Measurements from ENCODE around the gene NALCN. TPM values are rescaled to one million over a fixed set of nuclear protein-coding genes. Genes with fewer than 3 reads are reported as not detected.

The NALCN gene
- total RNA-seq, 2 donors from 2014 or later = 26.9 to 28.6 TPM

DNA sequence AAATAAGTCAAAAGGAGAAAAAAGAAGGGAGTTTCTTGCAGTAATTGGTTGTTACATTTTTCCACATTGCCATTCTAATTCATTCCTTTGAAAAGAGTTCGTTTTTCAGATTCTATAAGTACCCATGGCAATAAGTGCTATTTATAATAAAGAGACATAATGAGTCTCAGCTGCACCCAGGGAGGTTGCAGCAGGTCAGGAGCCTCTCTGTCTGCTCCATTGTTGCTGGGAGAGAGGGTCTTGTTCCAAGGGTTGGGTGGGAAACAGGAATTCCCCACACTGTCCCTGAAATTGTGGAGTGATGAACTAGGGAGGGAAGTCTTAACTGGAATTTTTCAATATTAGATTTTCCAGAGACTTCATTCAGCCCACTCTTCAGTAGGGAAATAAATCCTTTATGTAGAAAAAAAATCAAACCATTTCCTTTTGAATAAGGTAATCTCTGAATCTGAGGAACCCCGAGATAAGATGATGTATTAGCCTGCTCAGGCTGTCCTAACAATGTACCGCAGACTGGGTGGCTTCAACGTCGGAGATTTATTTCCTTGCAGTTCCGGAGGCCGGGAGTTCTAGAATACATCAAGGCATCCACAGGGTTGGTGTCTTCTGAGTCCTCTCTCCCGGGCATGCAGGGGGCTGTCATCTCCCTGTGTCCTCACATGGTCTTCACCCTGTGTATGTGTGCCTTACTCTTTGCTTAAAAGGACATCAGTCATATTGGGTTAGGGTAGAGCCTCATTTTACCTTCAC lies 399.0 kb downstream of the NALCN start:
- no peak overlapping the region for H3K27ac ChIP-seq
- ATAC-seq (ENCODE audit: insufficient number of reproducible peaks, low FRiP score, low read depth) (no peak), DNase-seq (ENCODE audit: low spot score) (no peak)
- H3K9me3 ChIP-seq = no peaks in the 10 kb centered on the region
- H3K27me3 ChIP-seq (replicated peaks; ENCODE audit: insufficient read depth) = no peaks in the 10 kb centered on the region
- H3K4me1 ChIP-seq (ENCODE audit: control insufficient read depth in 1 of 2, low read depth in 2 of 2) = no peaks in the 10 kb centered on the region
- no peak overlapping the region for H3K4me3 ChIP-seq
- H3K36me3 ChIP-seq = no peaks in the 10 kb centered on the region
- TF ChIP-seq, protein P1, sequence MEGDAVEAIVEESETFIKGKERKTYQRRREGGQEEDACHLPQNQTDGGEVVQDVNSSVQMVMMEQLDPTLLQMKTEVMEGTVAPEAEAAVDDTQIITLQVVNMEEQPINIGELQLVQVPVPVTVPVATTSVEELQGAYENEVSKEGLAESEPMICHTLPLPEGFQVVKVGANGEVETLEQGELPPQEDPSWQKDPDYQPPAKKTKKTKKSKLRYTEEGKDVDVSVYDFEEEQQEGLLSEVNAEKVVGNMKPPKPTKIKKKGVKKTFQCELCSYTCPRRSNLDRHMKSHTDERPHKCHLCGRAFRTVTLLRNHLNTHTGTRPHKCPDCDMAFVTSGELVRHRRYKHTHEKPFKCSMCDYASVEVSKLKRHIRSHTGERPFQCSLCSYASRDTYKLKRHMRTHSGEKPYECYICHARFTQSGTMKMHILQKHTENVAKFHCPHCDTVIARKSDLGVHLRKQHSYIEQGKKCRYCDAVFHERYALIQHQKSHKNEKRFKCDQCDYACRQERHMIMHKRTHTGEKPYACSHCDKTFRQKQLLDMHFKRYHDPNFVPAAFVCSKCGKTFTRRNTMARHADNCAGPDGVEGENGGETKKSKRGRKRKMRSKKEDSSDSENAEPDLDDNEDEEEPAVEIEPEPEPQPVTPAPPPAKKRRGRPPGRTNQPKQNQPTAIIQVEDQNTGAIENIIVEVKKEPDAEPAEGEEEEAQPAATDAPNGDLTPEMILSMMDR (IDR thresholded peaks at IDR 0.05) = no peak

DNA sequence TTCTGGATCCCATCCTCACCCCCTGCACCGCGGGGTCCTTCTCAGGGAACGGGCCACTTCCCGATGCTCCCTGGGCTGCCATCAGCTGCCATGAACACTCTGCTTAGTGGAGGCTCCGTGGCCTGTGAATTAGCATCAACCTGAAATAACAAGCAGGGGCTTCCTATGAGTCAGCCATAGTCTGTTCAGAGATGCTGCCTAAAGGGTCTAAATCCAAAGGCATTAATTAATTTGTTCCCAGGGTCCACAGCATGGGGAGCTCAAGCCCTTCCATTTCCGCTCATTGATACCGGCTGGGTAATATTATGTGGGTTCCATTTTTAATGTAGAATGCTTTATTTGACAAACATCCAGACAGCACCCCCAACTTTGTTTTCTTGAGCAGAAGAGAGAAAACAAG lies 399.8 kb downstream of the NALCN start:
- H3K9me3 ChIP-seq = no peaks in the 10 kb centered on the region
- H3K27me3 ChIP-seq (replicated peaks; ENCODE audit: insufficient read depth) = no peaks in the 10 kb centered on the region
- no peak overlapping the region for H3K27ac ChIP-seq
- ATAC-seq (ENCODE audit: insufficient number of reproducible peaks, low FRiP score, low read depth) (no peak), DNase-seq (ENCODE audit: low spot score) (no peak)
- H3K4me1 ChIP-seq (ENCODE audit: control insufficient read depth in 1 of 2, low read depth in 2 of 2) = no peaks in the 10 kb centered on the region
- H3K4me3 ChIP-seq = no peak overlapping the region
- TF ChIP-seq, protein P1 (IDR thresholded peaks at IDR 0.05) = no peak
- H3K36me3 ChIP-seq = no peaks in the 10 kb centered on the region

DNA sequence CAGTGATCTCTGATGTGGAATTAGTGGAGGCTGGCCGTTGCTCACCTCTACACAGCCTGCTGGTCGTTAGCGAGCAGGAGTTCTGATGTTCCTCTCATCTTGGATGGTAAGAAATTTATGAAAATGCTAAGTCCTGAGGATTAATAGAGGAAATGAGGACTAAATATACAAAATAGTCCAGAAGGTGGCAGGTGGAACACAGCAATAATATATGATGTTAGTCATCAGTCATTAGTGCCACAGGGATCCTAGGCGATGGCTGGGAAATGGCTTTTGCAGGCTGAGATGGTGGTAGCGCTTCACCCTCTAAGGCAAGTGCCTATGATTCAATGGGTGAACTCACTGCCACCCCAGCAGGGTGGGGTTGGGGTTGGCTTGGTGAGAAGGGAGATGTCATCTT lies 403.1 kb downstream of the NALCN start:
- Histone ChIP-seq H3K36me3 (no peaks in the 10 kb centered on the region), H3K27ac (no peak overlapping the region), H3K4me3 (no peak overlapping the region), H3K27me3 (replicated peaks; ENCODE audit: insufficient read depth) (no peaks in the 10 kb centered on the region), H3K4me1 (ENCODE audit: control insufficient read depth in 1 of 2, low read depth in 2 of 2) (no peaks in the 10 kb centered on the region), H3K9me3 (no peaks in the 10 kb centered on the region)
- TF ChIP-seq, protein P1 (IDR thresholded peaks at IDR 0.05) = no peak
- DNase-seq (ENCODE audit: low spot score) (no peak), ATAC-seq (ENCODE audit: insufficient number of reproducible peaks, low FRiP score, low read depth) (no peak)

DNA sequence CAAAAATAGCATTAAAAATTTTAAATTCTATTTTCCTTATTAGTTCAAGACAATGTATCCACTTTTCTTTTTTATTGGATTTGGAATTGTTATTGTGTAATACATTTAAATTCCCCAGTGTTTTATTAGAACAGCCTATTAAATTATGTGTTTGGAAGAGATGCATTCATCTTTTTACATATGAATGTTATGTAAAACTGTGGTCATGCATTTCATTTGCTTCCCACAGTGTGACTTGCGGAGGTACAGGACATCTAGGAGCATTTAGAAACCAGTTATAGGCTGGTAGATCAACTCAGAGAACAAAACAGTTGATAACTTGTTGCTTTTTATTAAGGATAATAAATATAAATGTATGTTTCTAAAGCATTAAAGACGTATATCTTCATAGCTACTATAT lies 406.2 kb downstream of the NALCN start:
- ATAC-seq (ENCODE audit: insufficient number of reproducible peaks, low FRiP score, low read depth) = no peak
- TF ChIP-seq, protein P1 (IDR thresholded peaks at IDR 0.05) = no peak
- H3K27ac ChIP-seq = no peak overlapping the region

DNA sequence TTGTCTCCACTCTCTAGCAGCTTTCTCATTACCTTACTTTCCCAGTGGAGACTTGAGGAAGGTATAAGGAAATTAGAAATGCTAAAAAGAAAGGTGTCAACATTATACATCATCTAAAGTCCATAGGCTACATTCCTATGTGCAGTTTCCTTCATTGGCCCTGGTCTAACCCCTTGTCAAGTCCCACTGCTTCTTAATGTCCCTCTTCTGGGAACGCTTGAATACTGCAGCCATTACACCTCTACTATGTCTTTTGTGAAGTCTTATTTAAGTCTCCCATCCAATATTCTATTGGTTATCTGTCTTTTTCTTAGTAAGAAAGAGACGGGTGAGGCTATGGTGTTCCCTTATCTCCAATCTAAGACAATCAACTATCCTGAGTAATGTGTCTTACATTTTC lies 409.1 kb downstream of the NALCN start:
- Histone ChIP-seq H3K36me3 (no peaks in the 10 kb centered on the region), H3K4me1 (ENCODE audit: control insufficient read depth in 1 of 2, low read depth in 2 of 2) (no peaks in the 10 kb centered on the region), H3K27me3 (replicated peaks; ENCODE audit: insufficient read depth) (no peaks in the 10 kb centered on the region), H3K4me3 (no peak overlapping the region), H3K27ac (no peak overlapping the region), H3K9me3 (no peaks in the 10 kb centered on the region)
- no peak for DNase-seq (ENCODE audit: low spot score)
- TF ChIP-seq, protein P1 (IDR thresholded peaks at IDR 0.05) = no peak
- no peak for ATAC-seq (ENCODE audit: insufficient number of reproducible peaks, low FRiP score, low read depth)

More for the DNA sequence above, 406.2 kb downstream of the NALCN start:
- Histone ChIP-seq H3K4me3 (no peak overlapping the region), H3K4me1 (ENCODE audit: control insufficient read depth in 1 of 2, low read depth in 2 of 2) (no peaks in the 10 kb centered on the region), H3K9me3 (no peaks in the 10 kb centered on the region), H3K36me3 (no peaks in the 10 kb centered on the region), H3K27me3 (replicated peaks; ENCODE audit: insufficient read depth) (no peaks in the 10 kb centered on the region)
- DNase-seq (ENCODE audit: low spot score) = no peak

Other genes with a start within 250 kb of the NALCN start
- gene ITGBL1, start 36.2 kb upstream of the NALCN start, total RNA-seq = 100 to 1,000 TPM; 179 to 224 TPM